Activated B cell treated with CpG ODN at 0.5 μM for 24 hours (primary cell): ENCODE results near the gene ABITRAM. TPM values are rescaled to one million over a fixed set of nuclear protein-coding genes. Genes with fewer than 3 reads are reported as not detected.

ENCODE experiments used
- ATAC-seq: fragments of 200-7000 bp; cut with Tn5 transposase; one replicate; pipeline ENCODE4 v1.10.0; 2021; ENCODE audit warnings: low read depth, mild to moderate bottlenecking, moderate library complexity
- CTCF ChIA-PET: fragments of 350-600 bp; sonication (Branson Sonifier 250); formaldehyde crosslinking; loops from one replicate; lab custom pipeline; 2021; ENCODE audit warnings: antibody characterized with exemption; lab: Charles Lee
- POLR2A ChIA-PET: fragments of 350-600 bp; sonication (Branson Sonifier 250); formaldehyde crosslinking; loops from one replicate; lab custom pipeline; 2021; ENCODE audit warnings: antibody characterized with exemption; lab: Charles Lee
- DNase-seq: peaks from one replicate; pipeline ENCODE4 v3.0.0; 2022
- H3K27ac Mint-ChIP-seq: one replicate; pipeline ENCODE4 v1.8.0; 2020; ENCODE audit warnings: mixed read lengths
- H3K27me3 Mint-ChIP-seq: one replicate; pipeline ENCODE4 v1.8.0; 2021; ENCODE audit warnings: mixed read lengths
- H3K36me3 Mint-ChIP-seq: one replicate; pipeline ENCODE4 v1.8.0; 2021; ENCODE audit warnings: low read depth, mixed read lengths
- H3K4me1 Mint-ChIP-seq: one replicate; pipeline ENCODE4 v1.8.0; 2021; ENCODE audit warnings: mixed read lengths
- H3K4me3 Mint-ChIP-seq: one replicate; pipeline ENCODE4 v1.8.0; 2020; ENCODE audit warnings: mild to moderate bottlenecking, mixed read lengths
- H3K9me3 Mint-ChIP-seq: one replicate; pipeline ENCODE4 v1.8.0; 2020; ENCODE audit warnings: mixed read lengths
- CTCF ChIP-seq: fragments of 200-600 bp; IDR thresholded peaks from one replicate; pipeline ENCODE4 v1.8.0; 2022; ENCODE audit warnings: antibody characterized with exemption, mild to moderate bottlenecking
- intact Hi-C: fragments of 100-400 bp; cut with micrococcal nuclease; formaldehyde crosslinking; loops from one replicate; pipeline ENCODE4 v1.15.1; 2024
- total RNA-seq: library from RNA; stranded (reverse); gene quantifications from 2 replicates; pipeline ENCODE4 v1.2.3, GENCODE V29; 2022

ABITRAM gene
- total RNA-seq, 1 donor from 2014 or later: 6.4 TPM

DNA sequence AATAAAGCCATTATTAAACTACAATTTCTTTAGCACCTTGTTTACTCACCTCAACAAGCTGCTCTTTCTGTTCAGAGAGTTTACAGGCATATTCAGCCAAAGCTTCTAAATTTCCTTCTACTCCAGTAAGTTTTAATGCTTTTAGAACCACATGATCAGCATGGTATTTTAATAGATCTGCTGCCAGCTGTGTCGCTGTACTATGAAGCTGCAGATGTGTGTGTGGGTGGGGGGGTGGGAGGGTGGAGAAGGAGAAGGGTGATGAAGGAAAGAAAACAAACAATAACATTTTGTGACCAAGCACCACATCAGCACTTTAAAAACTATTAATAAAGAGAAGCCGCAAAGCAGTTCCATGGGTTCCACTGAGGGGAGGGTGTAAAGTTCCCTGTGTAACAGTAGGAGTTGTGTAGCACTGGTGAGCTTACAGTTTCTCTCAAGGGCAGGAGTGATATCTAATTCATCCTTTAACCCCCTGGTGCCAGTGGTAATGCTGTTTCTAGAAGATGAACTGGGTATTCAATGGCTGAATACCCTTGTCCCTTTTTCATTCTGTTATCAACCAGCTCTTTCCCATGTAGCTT lies 38.5 kb downstream of the ABITRAM start:
- intact Hi-C loops: no loop called here
- ChIA-PET POLR2A (no interaction called here), CTCF (no interaction called here)
- Mint-ChIP-seq H3K36me3 (no peaks in the 10 kb centered on the region), H3K27me3 (no peaks in the 10 kb centered on the region), H3K9me3 (peaks cover 15% of the 10 kb centered on the region), H3K4me3 (no peak overlapping the region), H3K27ac (no peak overlapping the region), H3K4me1 (no peaks in the 10 kb centered on the region)
- ATAC-seq (no peak), DNase-seq (no peak)
- no peak for TF ChIP-seq CTCF

DNA sequence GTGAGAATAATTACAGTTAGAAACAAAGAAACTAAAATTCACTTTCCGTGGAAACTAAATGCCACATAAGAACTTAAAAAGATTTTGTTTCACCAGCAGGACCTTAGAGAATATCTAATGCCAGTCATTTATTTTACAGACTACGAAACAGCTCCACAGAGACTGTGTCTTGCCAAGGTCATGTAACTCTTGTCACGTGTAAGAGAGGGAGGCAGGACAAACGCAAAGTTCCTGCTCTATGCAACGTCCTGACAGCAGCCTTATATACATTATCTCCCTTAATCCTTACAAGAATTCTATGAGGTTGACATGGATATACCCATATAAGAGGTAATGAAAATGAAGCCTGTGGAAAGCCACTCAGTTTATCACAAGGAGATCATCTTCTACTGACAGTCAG lies 39.7 kb downstream of the ABITRAM start:
- POLR2A ChIA-PET: no interaction called here

GRCh38 chr9:108978205-108978604 lies 44.0 kb downstream of the ABITRAM start:
- intact Hi-C loops: no loop called here
- ChIA-PET POLR2A (no interaction called here), CTCF (no interaction called here)
- H3K27ac Mint-ChIP-seq: no peak overlapping the region
- H3K9me3 Mint-ChIP-seq: no peaks in the 10 kb centered on the region
- H3K4me1 Mint-ChIP-seq: no peaks in the 10 kb centered on the region
- H3K4me3 Mint-ChIP-seq: no peak overlapping the region
- H3K36me3 Mint-ChIP-seq: no peaks in the 10 kb centered on the region
- no peak for ATAC-seq
- DNase-seq: no peak
- no peaks in the 10 kb centered on the region for H3K27me3 Mint-ChIP-seq
- no peak for TF ChIP-seq CTCF

More for the DNA sequence above, 39.7 kb downstream of the ABITRAM start:
- intact Hi-C loops: no loop called here
- Mint-ChIP-seq H3K4me3 (no peak overlapping the region), H3K4me1 (no peaks in the 10 kb centered on the region), H3K27me3 (no peaks in the 10 kb centered on the region), H3K36me3 (no peaks in the 10 kb centered on the region), H3K9me3 (peaks cover 15% of the 10 kb centered on the region), H3K27ac (no peak overlapping the region)
- CTCF ChIA-PET: no interaction called here
- no peak for TF ChIP-seq CTCF
- DNase-seq (no peak), ATAC-seq (no peak)

- Mint-ChIP-seq H3K9me3 (no peaks in the 10 kb centered on the region), H3K4me3 (no peak overlapping the region), H3K4me1 (no peaks in the 10 kb centered on the region), H3K27me3 (no peaks in the 10 kb centered on the region), H3K27ac (no peak overlapping the region), H3K36me3 (no peaks in the 10 kb centered on the region)
- intact Hi-C loops: no loop called here
- DNase-seq (no peak), ATAC-seq (no peak)
- no peak for TF ChIP-seq CTCF
- POLR2A ChIA-PET: no interaction called here
- CTCF ChIA-PET: no interaction called here
Observed at GRCh38 chr9:108980893-108981292, 46.7 kb downstream of the ABITRAM start.

- no peak overlapping the region for H3K4me3 Mint-ChIP-seq
- H3K27me3 Mint-ChIP-seq: no peaks in the 10 kb centered on the region
- H3K4me1 Mint-ChIP-seq: no peaks in the 10 kb centered on the region
- DNase-seq (no peak), ATAC-seq (no peak)
- ChIA-PET CTCF (interaction anchor here (1.6 kb wide), 1 partner anchor 30 kb away, joined by 3 read pairs; no protein-coding TSS in a partner anchor), POLR2A (no interaction called here)
- H3K27ac Mint-ChIP-seq: no peak overlapping the region
- H3K36me3 Mint-ChIP-seq: no peaks in the 10 kb centered on the region
- TF ChIP-seq CTCF: no peak
- intact Hi-C loops: no loop called here
- H3K9me3 Mint-ChIP-seq: no peaks in the 10 kb centered on the region
Observed at GRCh38 chr9:108983885-108984284, 49.7 kb downstream of the ABITRAM start.

Other genes with a start within 250 kb of the ABITRAM start
- 0.16 TPM in 1 of 2 replicates, not detected in the other for gene ACTL7B, start 78.4 kb upstream of the ABITRAM start, total RNA-seq
- not detected in 2 replicates for gene ACTL7A, start 72.1 kb upstream of the ABITRAM start, total RNA-seq
- gene ELP1, start 276 bp upstream of the ABITRAM start, total RNA-seq: 20.3 and 25.0 TPM in 2 replicates
- gene CTNNAL1, start 79.1 kb downstream of the ABITRAM start, total RNA-seq: 1.9 and 2.4 TPM in 2 replicates
- gene TMEM245, start 185.5 kb downstream of the ABITRAM start, total RNA-seq: 16.1 and 20.6 TPM in 2 replicates
- gene FRRS1L, start 232.8 kb downstream of the ABITRAM start, total RNA-seq: not detected in 2 replicates